ENCODE results near the gene TMEM182.
A peak's percentile ranks its signal among the peaks of the same experiment; 100 is the strongest.

TMEM182 gene

DNA sequence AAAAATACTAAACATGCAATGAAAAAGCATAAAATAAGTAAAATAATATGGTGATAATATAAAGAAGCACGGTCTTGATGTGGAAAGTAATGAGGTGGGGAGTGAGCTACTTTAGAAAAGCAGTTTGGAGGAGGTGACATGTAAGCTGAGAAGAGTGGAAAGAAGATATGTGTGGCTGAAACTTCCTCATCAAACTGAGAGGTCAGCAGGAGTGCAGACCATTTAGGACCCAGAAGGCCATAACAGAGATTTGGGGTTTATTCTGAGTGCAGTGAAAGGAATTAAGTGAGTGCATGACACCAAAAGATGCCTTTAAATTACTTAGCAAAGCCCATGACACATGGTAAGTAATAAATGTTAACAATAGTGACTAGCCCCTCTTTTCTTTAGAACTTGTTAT, 24.4 kb upstream of the TMEM182 start:
- Histone ChIP-seq H3K27me3 (replicated peaks; ENCODE audit: control insufficient read depth, insufficient read depth, low read length) (no peaks in the 10 kb centered on the region), H3K4me1 (ENCODE audit: control insufficient read depth, insufficient read depth, low read length) (peaks cover 19% of the 10 kb centered on the region), H3K9me3 (ENCODE audit: control insufficient read depth, low read length) (no peaks in the 10 kb centered on the region), H3K36me3 (ENCODE audit: control insufficient read depth, insufficient read depth, low read length, severe bottlenecking) (no peaks in the 10 kb centered on the region), H3K9ac (ENCODE audit: low read length) (no peak overlapping the region), H3K4me3 (ENCODE audit: low read length) (peak overlapping the region; percentile 98)
- DNase-seq (ENCODE audit: low read depth) = no peak

- no peak for DNase-seq (ENCODE audit: low read depth)
- Histone ChIP-seq H3K36me3 (ENCODE audit: control insufficient read depth, insufficient read depth, low read length, severe bottlenecking) (no peaks in the 10 kb centered on the region), H3K9me3 (ENCODE audit: control insufficient read depth, low read length) (no peaks in the 10 kb centered on the region), H3K4me3 (ENCODE audit: low read length) (no peak overlapping the region), H3K27me3 (replicated peaks; ENCODE audit: control insufficient read depth, insufficient read depth, low read length) (no peaks in the 10 kb centered on the region), H3K4me1 (ENCODE audit: control insufficient read depth, insufficient read depth, low read length) (no peaks in the 10 kb centered on the region), H3K9ac (ENCODE audit: low read length) (no peak overlapping the region)
These were observed 18.6 kb upstream of the TMEM182 start for GRCh38 chr2:102743259-102743658.

GRCh38 chr2:102748107-102748506, 13.7 kb upstream of the TMEM182 start:
- no peaks in the 10 kb centered on the region for H3K4me1 ChIP-seq (ENCODE audit: control insufficient read depth, insufficient read depth, low read length)
- no peak overlapping the region for H3K9ac ChIP-seq (ENCODE audit: low read length)
- no peaks in the 10 kb centered on the region for H3K9me3 ChIP-seq (ENCODE audit: control insufficient read depth, low read length)
- no peaks in the 10 kb centered on the region for H3K36me3 ChIP-seq (ENCODE audit: control insufficient read depth, insufficient read depth, low read length, severe bottlenecking)
- DNase-seq (ENCODE audit: low read depth) = no peak
- no peaks in the 10 kb centered on the region for H3K27me3 ChIP-seq (replicated peaks; ENCODE audit: control insufficient read depth, insufficient read depth, low read length)
- H3K4me3 ChIP-seq (ENCODE audit: low read length) = no peak overlapping the region

DNA sequence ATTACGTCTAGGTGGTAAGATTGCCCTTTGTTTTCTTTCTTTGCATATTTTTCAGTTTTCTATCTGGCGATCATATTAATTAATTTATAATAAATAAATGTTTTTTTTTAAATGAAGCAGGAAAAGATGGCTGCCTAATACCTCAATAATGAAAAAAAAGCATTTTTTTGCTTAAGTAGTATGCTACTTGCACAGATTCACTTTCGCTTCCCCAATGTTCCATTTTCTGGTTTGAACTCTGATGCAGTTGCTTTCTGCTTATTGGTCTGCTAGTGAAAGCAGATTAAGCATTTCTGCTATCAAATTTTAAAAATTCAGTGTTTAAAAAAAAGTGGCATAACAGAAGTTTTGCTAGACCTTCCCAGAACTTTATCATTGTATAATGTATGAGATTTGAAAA, 11.9 kb upstream of the TMEM182 start:
- H3K9me3 ChIP-seq (ENCODE audit: control insufficient read depth, low read length) = no peaks in the 10 kb centered on the region

GRCh38 chr2:102753563-102754159, 8.2 kb upstream of the TMEM182 start:
- Histone ChIP-seq H3K36me3 (ENCODE audit: control insufficient read depth, insufficient read depth, low read length, severe bottlenecking) (no peaks in the 10 kb centered on the region), H3K27me3 (replicated peaks; ENCODE audit: control insufficient read depth, insufficient read depth, low read length) (no peaks in the 10 kb centered on the region), H3K4me1 (ENCODE audit: control insufficient read depth, insufficient read depth, low read length) (peaks cover 16% of the 10 kb centered on the region), H3K9ac (ENCODE audit: low read length) (no peak overlapping the region), H3K9me3 (ENCODE audit: control insufficient read depth, low read length) (no peaks in the 10 kb centered on the region), H3K4me3 (ENCODE audit: low read length) (no peak overlapping the region)
- DNase-seq (ENCODE audit: low read depth) = peak; percentile 85

More for the DNA sequence above, 11.9 kb upstream of the TMEM182 start:
- Histone ChIP-seq H3K27me3 (replicated peaks; ENCODE audit: control insufficient read depth, insufficient read depth, low read length) (no peaks in the 10 kb centered on the region), H3K4me3 (ENCODE audit: low read length) (no peak overlapping the region), H3K4me1 (ENCODE audit: control insufficient read depth, insufficient read depth, low read length) (peaks cover 8% of the 10 kb centered on the region), H3K9ac (ENCODE audit: low read length) (no peak overlapping the region), H3K36me3 (ENCODE audit: control insufficient read depth, insufficient read depth, low read length, severe bottlenecking) (no peaks in the 10 kb centered on the region)
- DNase-seq (ENCODE audit: low read depth) = no peak

DNA sequence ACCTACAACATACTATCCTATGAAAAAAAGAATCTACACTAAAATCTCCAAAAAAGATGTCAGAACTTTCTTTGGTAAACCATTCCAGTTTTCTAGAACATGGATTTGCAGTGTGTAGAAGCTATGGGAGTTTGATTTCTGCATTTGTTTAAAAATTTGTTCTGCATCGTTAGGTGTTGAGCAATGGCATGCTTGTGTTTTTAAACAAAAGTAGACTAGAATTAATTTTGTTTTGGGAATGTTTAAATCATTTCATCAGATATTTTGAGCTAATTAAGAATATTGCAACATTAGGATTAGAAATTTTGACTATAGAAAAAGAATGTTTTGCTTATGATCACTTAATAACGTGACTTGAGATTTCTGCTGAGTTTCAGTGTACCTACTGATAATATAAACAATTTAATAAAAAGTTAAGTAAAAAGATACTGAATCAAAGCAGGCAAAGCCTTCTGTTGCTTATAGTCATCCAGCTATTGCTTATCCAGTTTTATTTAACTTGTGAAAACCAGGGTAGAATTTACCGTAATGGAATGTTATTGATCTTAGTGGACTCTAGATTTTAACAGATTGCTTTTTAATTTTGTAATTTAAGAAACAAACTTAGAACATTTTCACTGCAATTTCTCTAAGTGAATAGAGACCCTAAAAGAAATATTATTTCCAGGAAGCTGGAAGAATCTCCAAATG, 7.2 kb upstream of the TMEM182 start:
- DNase-seq (ENCODE audit: low read depth) = peak; percentile 49
- no peak overlapping the region for H3K4me3 ChIP-seq (ENCODE audit: low read length)
- no peaks in the 10 kb centered on the region for H3K36me3 ChIP-seq (ENCODE audit: control insufficient read depth, insufficient read depth, low read length, severe bottlenecking)
- peaks cover 20% of the 10 kb centered on the region for H3K4me1 ChIP-seq (ENCODE audit: control insufficient read depth, insufficient read depth, low read length)
- H3K9ac ChIP-seq (ENCODE audit: low read length) = no peak overlapping the region
- H3K9me3 ChIP-seq (ENCODE audit: control insufficient read depth, low read length) = no peaks in the 10 kb centered on the region
- no peaks in the 10 kb centered on the region for H3K27me3 ChIP-seq (replicated peaks; ENCODE audit: control insufficient read depth, insufficient read depth, low read length)

DNA sequence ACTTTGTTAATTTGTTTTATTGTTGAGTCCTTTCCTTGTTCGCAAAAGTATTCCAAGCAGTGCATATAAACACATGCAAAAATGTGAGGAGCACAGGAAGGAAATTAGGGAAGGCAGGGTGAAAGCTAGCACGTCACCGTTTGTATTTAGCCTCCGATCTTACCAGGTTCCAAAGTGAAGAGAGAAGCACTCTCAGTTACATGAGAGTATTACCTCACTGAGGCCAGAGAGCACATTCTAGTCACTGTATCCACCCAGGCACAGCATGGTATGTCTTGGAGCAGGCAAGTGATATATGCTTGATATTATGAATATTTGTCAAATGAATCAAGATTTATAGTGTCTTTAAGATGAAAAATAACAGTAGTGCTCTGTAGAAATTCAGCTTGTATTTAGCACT, 6.5 kb upstream of the TMEM182 start:
- no peaks in the 10 kb centered on the region for H3K27me3 ChIP-seq (replicated peaks; ENCODE audit: control insufficient read depth, insufficient read depth, low read length)
- no peak overlapping the region for H3K4me3 ChIP-seq (ENCODE audit: low read length)
- DNase-seq (ENCODE audit: low read depth) = peak; percentile 21
- H3K36me3 ChIP-seq (ENCODE audit: control insufficient read depth, insufficient read depth, low read length, severe bottlenecking) = no peaks in the 10 kb centered on the region
- no peaks in the 10 kb centered on the region for H3K9me3 ChIP-seq (ENCODE audit: control insufficient read depth, low read length)
- H3K9ac ChIP-seq (ENCODE audit: low read length) = no peak overlapping the region
- peaks cover 27% of the 10 kb centered on the region for H3K4me1 ChIP-seq (ENCODE audit: control insufficient read depth, insufficient read depth, low read length)

DNA sequence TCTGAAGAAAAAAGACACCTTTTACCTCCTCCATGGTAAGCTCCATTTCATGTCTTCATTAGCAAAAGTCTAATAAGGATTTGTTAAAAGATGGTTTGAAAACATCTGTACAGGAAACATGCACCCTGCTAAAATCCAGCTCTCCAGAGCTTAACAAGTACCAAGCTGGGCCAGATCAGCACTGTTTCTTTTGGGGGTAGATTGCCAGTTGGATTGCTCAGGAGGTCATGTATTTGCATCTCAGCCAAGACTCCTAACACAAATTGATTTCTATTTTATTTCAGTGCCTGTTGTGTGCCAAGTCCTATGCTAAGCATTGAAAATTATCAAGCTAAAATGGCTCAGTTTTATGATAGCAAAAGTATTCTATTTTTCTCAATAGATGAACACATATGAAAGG, 3.4 kb upstream of the TMEM182 start:
- H3K27me3 ChIP-seq (replicated peaks; ENCODE audit: control insufficient read depth, insufficient read depth, low read length) = no peaks in the 10 kb centered on the region
- DNase-seq (ENCODE audit: low read depth) = peak; percentile 11
- H3K4me1 ChIP-seq (ENCODE audit: control insufficient read depth, insufficient read depth, low read length) = peaks cover 50% of the 10 kb centered on the region
- H3K9ac ChIP-seq (ENCODE audit: low read length) = no peak overlapping the region
- H3K4me3 ChIP-seq (ENCODE audit: low read length) = no peak overlapping the region
- H3K9me3 ChIP-seq (ENCODE audit: control insufficient read depth, low read length) = no peaks in the 10 kb centered on the region
- H3K36me3 ChIP-seq (ENCODE audit: control insufficient read depth, insufficient read depth, low read length, severe bottlenecking) = no peaks in the 10 kb centered on the region

- H3K9ac ChIP-seq (ENCODE audit: low read length) = no peak overlapping the region
- H3K4me3 ChIP-seq (ENCODE audit: low read length) = no peak overlapping the region
These were observed 2.3 kb downstream of the TMEM182 start for GRCh38 chr2:102764083-102764482.

GRCh38 chr2:102765061-102765460, 3.2 kb downstream of the TMEM182 start:
- peak; percentile 38 for DNase-seq (ENCODE audit: low read depth)
- H3K36me3 ChIP-seq (ENCODE audit: control insufficient read depth, insufficient read depth, low read length, severe bottlenecking) = no peaks in the 10 kb centered on the region
- no peaks in the 10 kb centered on the region for H3K27me3 ChIP-seq (replicated peaks; ENCODE audit: control insufficient read depth, insufficient read depth, low read length)
- no peak overlapping the region for H3K4me3 ChIP-seq (ENCODE audit: low read length)
- no peaks in the 10 kb centered on the region for H3K9me3 ChIP-seq (ENCODE audit: control insufficient read depth, low read length)
- H3K4me1 ChIP-seq (ENCODE audit: control insufficient read depth, insufficient read depth, low read length) = peaks cover 46% of the 10 kb centered on the region
- H3K9ac ChIP-seq (ENCODE audit: low read length) = no peak overlapping the region

More at GRCh38 chr2:102764083-102764482, 2.3 kb downstream of the TMEM182 start:
- no peaks in the 10 kb centered on the region for H3K27me3 ChIP-seq (replicated peaks; ENCODE audit: control insufficient read depth, insufficient read depth, low read length)
- no peak for DNase-seq (ENCODE audit: low read depth)
- no peaks in the 10 kb centered on the region for H3K9me3 ChIP-seq (ENCODE audit: control insufficient read depth, low read length)
- peaks cover 52% of the 10 kb centered on the region for H3K4me1 ChIP-seq (ENCODE audit: control insufficient read depth, insufficient read depth, low read length)
- no peaks in the 10 kb centered on the region for H3K36me3 ChIP-seq (ENCODE audit: control insufficient read depth, insufficient read depth, low read length, severe bottlenecking)

DNA sequence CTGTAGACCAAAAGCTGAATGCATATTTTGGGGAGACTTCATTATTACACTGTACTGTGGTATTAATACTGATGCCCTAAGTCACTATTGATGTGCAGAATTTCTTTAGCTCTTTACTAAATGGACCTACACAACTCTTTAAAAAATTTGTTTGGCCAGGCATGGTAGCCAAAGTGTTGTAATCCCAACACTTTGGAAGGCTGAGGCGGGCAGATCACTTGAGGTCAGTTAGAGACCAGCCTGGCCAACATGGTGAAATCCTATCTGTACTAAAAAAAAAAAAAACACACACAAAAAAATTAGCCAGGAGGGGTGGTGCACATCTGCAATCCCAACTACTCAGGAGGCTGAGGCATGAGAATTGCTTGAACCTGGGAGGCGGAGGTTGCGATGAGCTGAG, 6.4 kb downstream of the TMEM182 start:
- no peaks in the 10 kb centered on the region for H3K27me3 ChIP-seq (replicated peaks; ENCODE audit: control insufficient read depth, insufficient read depth, low read length)
- no peaks in the 10 kb centered on the region for H3K36me3 ChIP-seq (ENCODE audit: control insufficient read depth, insufficient read depth, low read length, severe bottlenecking)
- H3K9ac ChIP-seq (ENCODE audit: low read length) = no peak overlapping the region
- H3K9me3 ChIP-seq (ENCODE audit: control insufficient read depth, low read length) = no peaks in the 10 kb centered on the region
- H3K4me1 ChIP-seq (ENCODE audit: control insufficient read depth, insufficient read depth, low read length) = peaks cover 21% of the 10 kb centered on the region
- no peak overlapping the region for H3K4me3 ChIP-seq (ENCODE audit: low read length)
- DNase-seq (ENCODE audit: low read depth) = no peak

GRCh38 chr2:102768892-102769291, 7.1 kb downstream of the TMEM182 start:
- no peak for DNase-seq (ENCODE audit: low read depth)
- Histone ChIP-seq H3K9ac (ENCODE audit: low read length) (no peak overlapping the region), H3K27me3 (replicated peaks; ENCODE audit: control insufficient read depth, insufficient read depth, low read length) (no peaks in the 10 kb centered on the region), H3K4me3 (ENCODE audit: low read length) (no peak overlapping the region), H3K36me3 (ENCODE audit: control insufficient read depth, insufficient read depth, low read length, severe bottlenecking) (no peaks in the 10 kb centered on the region), H3K4me1 (ENCODE audit: control insufficient read depth, insufficient read depth, low read length) (peaks cover 18% of the 10 kb centered on the region), H3K9me3 (ENCODE audit: control insufficient read depth, low read length) (no peaks in the 10 kb centered on the region)
